SK-N-SH (cell line): ENCODE results near the gene FNDC3B. TPM values are rescaled to one million over a fixed set of nuclear protein-coding genes. Genes with fewer than 3 reads are reported as not detected.
"Not testable (repeated sequence)": the region's sequence is repeated elsewhere in the genome, so short reads cannot be mapped to it uniquely, and the experiment has no call there.

Experiments
- CTCF ChIA-PET: fragments of 300-600, 350-600 bp; formaldehyde crosslinking; extraction: SDS; loops from one replicate; lab custom pipeline; 2021; lab: Yijun Ruan, JAX
- POLR2A ChIA-PET: fragments of 350-600 bp; sonication (Branson Sonifier 250); formaldehyde crosslinking; extraction: SDS; loops from one replicate; lab custom pipeline; 2020; ENCODE audit warnings: antibody characterized with exemption, inconsistent platforms; lab: Yijun Ruan, JAX
- DNase-seq: peaks from one replicate; pipeline ENCODE4 v3.0.0; 2012
- H2AFZ ChIP-seq: fragments of 200-600 bp; sonication (generic); 2 replicates; pipeline ENCODE4 v1.8.1; 2016; ENCODE audit warnings: antibody characterized with exemption, mild to moderate bottlenecking, low read depth
- H3F3A ChIP-seq: fragments of 200-600 bp; sonication (generic); replicated peaks from 2 replicates; pipeline ENCODE3; 2016; ENCODE audit warnings: antibody characterized with exemption, mild to moderate bottlenecking; ENCODE audit not compliant: insufficient read depth
- H3K27ac ChIP-seq, 2 experiments: fragments of 200-500 bp in 1 of 2; fragments of 200-600 bp in 1 of 2; sonication (Bioruptor generic) in 1 of 2; sonication (generic), shearing (Covaris generic) in 1 of 2; 2 replicates each; pipeline versions ENCODE4 v1.5.1 to v1.6.1; 2014 to 2016; ENCODE audit warnings: low read depth in 2 of 2, inconsistent platforms in 1 of 2, low read length in 1 of 2, mild to moderate bottlenecking in 1 of 2, mixed read lengths in 1 of 2
- H3K27me3 ChIP-seq: fragments of 200-600 bp; sonication (generic), shearing (Covaris generic); 2 replicates; pipeline ENCODE4 v1.6.1; 2016; ENCODE audit warnings: mixed run types; ENCODE audit not compliant: insufficient read depth
- H3K36me3 ChIP-seq, 2 experiments: fragments of 200-500 bp in 1 of 2; fragments of 200-600 bp in 1 of 2; sonication (Bioruptor generic) in 1 of 2; sonication (generic) in 1 of 2; replicated peaks in 1 of 2; 2 replicates each; pipeline versions ENCODE3 to v1.5.1; 2014 to 2016; ENCODE audit warnings: low read length in 1 of 2, mild to moderate bottlenecking in 1 of 2; ENCODE audit not compliant: insufficient read depth in 2 of 2, control insufficient read depth in 1 of 2
- H3K4me1 ChIP-seq, 2 experiments: fragments of 200-500 bp in 1 of 2; fragments of 200-600 bp in 1 of 2; sonication (Bioruptor generic) in 1 of 2; sonication (generic), shearing (Covaris generic) in 1 of 2; 2 replicates each; pipeline versions ENCODE4 v1.5.1 to v1.6.1; 2014 to 2016; ENCODE audit warnings: low read depth in 1 of 2, low read length in 1 of 2, mixed run types in 1 of 2; ENCODE audit not compliant: insufficient read depth in 2 of 2, control insufficient read depth in 1 of 2
- H3K4me2 ChIP-seq: fragments of 200-600 bp; sonication (generic), shearing (Covaris generic); 2 replicates; pipeline ENCODE4 v1.6.1; 2017; ENCODE audit warnings: mixed run types
- H3K4me3 ChIP-seq, 2 experiments: fragments of 200-500 bp in 1 of 2; fragments of 200-600 bp in 1 of 2; sonication (Bioruptor generic) in 1 of 2; sonication (generic), shearing (Covaris generic) in 1 of 2; 2 replicates each; pipeline versions ENCODE4 v1.5.1 to v1.8.1; 2014 to 2016; ENCODE audit warnings: low read depth in 2 of 2, inconsistent platforms in 1 of 2, low read length in 1 of 2, mild to moderate bottlenecking in 1 of 2, mixed read lengths in 1 of 2, moderate library complexity in 1 of 2
- H3K79me2 ChIP-seq: fragments of 200-600 bp; sonication (generic); 2 replicates; pipeline ENCODE4 v1.8.1; 2017; ENCODE audit warnings: mild to moderate bottlenecking; ENCODE audit not compliant: insufficient read depth
- H3K9ac ChIP-seq: fragments of 200-600 bp; sonication (generic); 2 replicates; pipeline ENCODE4 v1.6.1; 2017; ENCODE audit warnings: mixed run types
- H3K9me2 ChIP-seq: fragments of 200-600 bp; sonication (generic); 2 replicates; pipeline ENCODE4 v1.6.1; 2017; ENCODE audit warnings: mixed run types
- H3K9me3 ChIP-seq: fragments of 200-600 bp; sonication (generic); 2 replicates; pipeline ENCODE4 v1.6.1; 2017; ENCODE audit warnings: mixed run types, mild to moderate bottlenecking, moderate library complexity
- H4K20me1 ChIP-seq: fragments of 200-600 bp; sonication (generic); 2 replicates; pipeline ENCODE4 v1.6.1; 2017; ENCODE audit warnings: mild to moderate bottlenecking, mixed run types; ENCODE audit not compliant: insufficient read depth
- CHD2 ChIP-seq: fragments of 150-350 bp; IDR thresholded peaks from 2 replicates; pipeline ENCODE4 v1.6.1; 2018; ENCODE audit warnings: low read length; ENCODE audit not compliant: partially characterized antibody
- ELF1 ChIP-seq: IDR thresholded peaks from 2 replicates; pipeline ENCODE4 v1.4.0; 2012
- EP300 ChIP-seq, 2 experiments: IDR thresholded peaks; 2 replicates each; pipeline versions ENCODE4 v1.4.0 to v1.6.1; 2012; ENCODE audit warnings: borderline replicate concordance in 1 of 2, low read depth in 1 of 2, low read length in 1 of 2
- FOSL2 ChIP-seq: IDR thresholded peaks from 2 replicates; pipeline ENCODE4 v1.4.0; 2012; ENCODE audit warnings: low read depth, mild to moderate bottlenecking, moderate library complexity, borderline replicate concordance
- FOXJ3 ChIP-seq: sonication (generic); formaldehyde crosslinking; IDR thresholded peaks from 2 replicates; pipeline ENCODE4 v1.5.1; 2020; ENCODE audit warnings: mild to moderate bottlenecking, missing genetic modification reagents
- FOXM1 ChIP-seq: IDR thresholded peaks from 2 replicates; pipeline ENCODE4 v1.4.0; 2012; ENCODE audit warnings: low read depth, mild to moderate bottlenecking
- GABPA ChIP-seq: IDR thresholded peaks from 2 replicates; pipeline ENCODE4 v1.4.0; 2012; ENCODE audit warnings: low read depth, mild to moderate bottlenecking
- GATA2 ChIP-seq: sonication (generic); formaldehyde crosslinking; IDR thresholded peaks from 2 replicates; pipeline ENCODE4 v1.5.0; 2020; ENCODE audit warnings: mild to moderate bottlenecking, missing genetic modification reagents
- JUND ChIP-seq: IDR thresholded peaks from 2 replicates; pipeline ENCODE4 v1.4.0; 2012
- MEF2A ChIP-seq: IDR thresholded peaks from 2 replicates; pipeline ENCODE4 v1.4.0; 2012; ENCODE audit warnings: low read depth, borderline replicate concordance
- NRF1 ChIP-seq: IDR thresholded peaks from 2 replicates; pipeline ENCODE4 v1.6.1; 2012; ENCODE audit warnings: low read depth, mild to moderate bottlenecking, low read length
- RAD21 ChIP-seq: IDR thresholded peaks from 2 replicates; pipeline ENCODE4 v1.6.1; 2012; ENCODE audit warnings: mild to moderate bottlenecking, low read length
- RCOR1 ChIP-seq: fragments of 150-350 bp; IDR thresholded peaks from 2 replicates; pipeline ENCODE4 v1.6.1; 2017; ENCODE audit warnings: antibody characterized with exemption, low read length
- RFX5 ChIP-seq: IDR thresholded peaks from 2 replicates; pipeline ENCODE4 v1.6.1; 2012; ENCODE audit warnings: mild to moderate bottlenecking, improper control_type of control experiment, low read length
- SIN3A ChIP-seq: IDR thresholded peaks from 2 replicates; pipeline ENCODE4 v1.6.1; 2012; ENCODE audit warnings: low read depth, mild to moderate bottlenecking, low read length, moderate library complexity, borderline replicate concordance
- TAF1 ChIP-seq: IDR thresholded peaks from 2 replicates; pipeline ENCODE4 v1.6.1; 2012; ENCODE audit warnings: low read depth, mild to moderate bottlenecking, low read length, moderate library complexity, borderline replicate concordance
- YY1 ChIP-seq: IDR thresholded peaks from 2 replicates; pipeline ENCODE4 v1.4.0; 2012; ENCODE audit warnings: low read depth, mild to moderate bottlenecking
- WGBS: methylation state at CpG from one replicate; pipeline ENCODE4 v1.1.6; 2017; ENCODE audit warnings: low lambda C conversion rate; 5-methylcytosine and 5-hydroxymethylcytosine counted together
- polyA plus RNA-seq, 3 experiments: library from polyadenylated mRNA; depleted of rRNA; stranded (reverse); fragments of >200 nt; gene quantifications; 2 replicates each; pipeline ENCODE4 v1.2.3, GENCODE V29; 2012
- TF ChIP-seq, protein P1 (sequence below): fragments of 150-350 bp; IDR thresholded peaks from 2 replicates; pipeline ENCODE4 v1.6.1; 2017; ENCODE audit warnings: antibody characterized with exemption, low read length, low read depth, borderline replicate concordance
- TF ChIP-seq, protein P2 (sequence below): fragments of 150-350 bp; IDR thresholded peaks from 2 replicates; pipeline ENCODE4 v1.6.1; 2016; ENCODE audit warnings: mild to moderate bottlenecking, low read depth, low read length
- TF ChIP-seq, protein P3 (sequence below): fragments of 200-600 bp; sonication (generic); IDR thresholded peaks from 2 replicates; pipeline ENCODE4 v1.6.1; 2017; ENCODE audit warnings: antibody characterized with exemption, mild to moderate bottlenecking, moderate library complexity

FNDC3B gene
- polyA plus RNA-seq, 1 of the 3 experiments (the other 2 are of a cell fraction) = 10.4 TPM

DNA sequence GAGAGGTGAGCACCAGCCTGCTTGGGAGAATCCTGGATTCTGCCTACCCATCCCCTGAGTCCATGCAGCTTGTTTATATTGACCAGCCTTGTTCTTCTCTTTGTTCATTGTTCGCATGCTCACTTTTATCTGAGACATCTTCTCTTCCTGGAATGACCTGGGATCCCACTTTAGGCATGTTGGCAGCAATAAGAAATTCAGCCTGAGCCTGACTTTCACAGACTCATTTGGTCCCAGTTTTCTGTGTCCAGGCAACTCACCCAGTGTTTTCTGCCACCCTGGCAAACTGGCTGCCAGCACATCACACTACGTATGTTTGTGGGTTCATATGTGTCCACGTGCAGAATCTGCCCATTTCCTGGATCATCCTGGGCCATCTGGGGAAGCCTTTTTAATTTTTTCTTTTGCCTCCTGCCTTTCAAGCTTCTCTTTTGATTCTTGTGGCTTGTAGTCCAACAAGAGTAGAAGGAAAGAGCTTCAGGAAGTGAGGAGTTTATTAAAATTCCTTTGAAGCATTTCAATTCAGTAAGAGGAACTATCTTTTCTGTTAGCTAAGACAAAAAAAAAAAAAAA, 199.9 kb downstream of the FNDC3B start:
- POLR2A ChIA-PET = no interaction called here

DNA sequence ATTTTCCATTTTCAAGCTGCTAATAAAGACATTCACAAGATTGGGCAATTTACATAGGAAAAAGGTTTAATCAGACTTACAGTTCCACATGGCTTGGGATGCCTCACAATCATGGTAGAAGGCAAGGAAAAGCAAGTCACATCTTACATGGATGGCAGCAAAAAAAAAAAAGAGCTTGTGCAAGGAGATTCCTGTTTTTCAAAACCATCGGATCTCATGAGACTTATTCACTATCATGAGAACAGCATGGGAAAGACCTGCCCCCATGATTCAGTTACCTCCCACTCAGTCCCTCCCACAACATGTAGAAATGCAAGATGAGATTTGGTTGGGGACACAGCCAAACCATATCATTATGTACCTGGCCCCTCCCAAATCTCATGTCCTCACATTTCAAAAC, 202.0 kb downstream of the FNDC3B start:
- WGBS = 91% methylated on average over 1 of the region's 1 CpG
- Histone ChIP-seq H2AFZ (no peak overlapping the region), H3K9ac (no peak overlapping the region), H3K79me2 (peaks cover 82% of the 10 kb centered on the region), H3K27me3 (no peaks in the 10 kb centered on the region), H4K20me1 (peaks cover 16% of the 10 kb centered on the region), H3K27ac (no peak overlapping the region), H3K4me1 (peaks cover 8 to 11% of the 10 kb centered on the region in 2 experiments; a peak in 3 of 4 replicates), H3K36me3 (peaks cover 0 to 47% of the 10 kb centered on the region in 2 experiments), H3K9me2 (no peaks in the 10 kb centered on the region), H3F3A (peaks cover 23% of the 10 kb centered on the region), H3K4me3 (no peak overlapping the region), H3K9me3 (0 out of 2 replicates have a peak, but pooled peaks cover 5% of the 10 kb centered on the region), H3K4me2 (no peak overlapping the region)
- no peak for DNase-seq
- ChIA-PET POLR2A (no interaction called here), CTCF (no interaction called here)
- TF ChIP-seq RAD21 (no peak), EP300 (IDR thresholded peaks at IDR 0.05; ENCODE audit: borderline replicate concordance in 1 of 2, low read depth in 1 of 2, low read length in 1 of 2) (no peak), FOSL2 (no peak), MEF2A (no peak), JUND (no peak), CHD2 (no peak), RFX5 (no peak), FOXJ3 (CRISPR knock-in tag) (no peak), SIN3A (no peak), GATA2 (CRISPR knock-in tag) (no peak), YY1 (no peak), FOXM1 (no peak), ELF1 (no peak)
- TF ChIP-seq, protein P1, sequence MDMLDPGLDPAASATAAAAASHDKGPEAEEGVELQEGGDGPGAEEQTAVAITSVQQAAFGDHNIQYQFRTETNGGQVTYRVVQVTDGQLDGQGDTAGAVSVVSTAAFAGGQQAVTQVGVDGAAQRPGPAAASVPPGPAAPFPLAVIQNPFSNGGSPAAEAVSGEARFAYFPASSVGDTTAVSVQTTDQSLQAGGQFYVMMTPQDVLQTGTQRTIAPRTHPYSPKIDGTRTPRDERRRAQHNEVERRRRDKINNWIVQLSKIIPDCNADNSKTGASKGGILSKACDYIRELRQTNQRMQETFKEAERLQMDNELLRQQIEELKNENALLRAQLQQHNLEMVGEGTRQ = no peak
- TF ChIP-seq, protein P2, sequence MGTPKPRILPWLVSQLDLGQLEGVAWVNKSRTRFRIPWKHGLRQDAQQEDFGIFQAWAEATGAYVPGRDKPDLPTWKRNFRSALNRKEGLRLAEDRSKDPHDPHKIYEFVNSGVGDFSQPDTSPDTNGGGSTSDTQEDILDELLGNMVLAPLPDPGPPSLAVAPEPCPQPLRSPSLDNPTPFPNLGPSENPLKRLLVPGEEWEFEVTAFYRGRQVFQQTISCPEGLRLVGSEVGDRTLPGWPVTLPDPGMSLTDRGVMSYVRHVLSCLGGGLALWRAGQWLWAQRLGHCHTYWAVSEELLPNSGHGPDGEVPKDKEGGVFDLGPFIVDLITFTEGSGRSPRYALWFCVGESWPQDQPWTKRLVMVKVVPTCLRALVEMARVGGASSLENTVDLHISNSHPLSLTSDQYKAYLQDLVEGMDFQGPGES = no peak
- TF ChIP-seq, protein P3, sequence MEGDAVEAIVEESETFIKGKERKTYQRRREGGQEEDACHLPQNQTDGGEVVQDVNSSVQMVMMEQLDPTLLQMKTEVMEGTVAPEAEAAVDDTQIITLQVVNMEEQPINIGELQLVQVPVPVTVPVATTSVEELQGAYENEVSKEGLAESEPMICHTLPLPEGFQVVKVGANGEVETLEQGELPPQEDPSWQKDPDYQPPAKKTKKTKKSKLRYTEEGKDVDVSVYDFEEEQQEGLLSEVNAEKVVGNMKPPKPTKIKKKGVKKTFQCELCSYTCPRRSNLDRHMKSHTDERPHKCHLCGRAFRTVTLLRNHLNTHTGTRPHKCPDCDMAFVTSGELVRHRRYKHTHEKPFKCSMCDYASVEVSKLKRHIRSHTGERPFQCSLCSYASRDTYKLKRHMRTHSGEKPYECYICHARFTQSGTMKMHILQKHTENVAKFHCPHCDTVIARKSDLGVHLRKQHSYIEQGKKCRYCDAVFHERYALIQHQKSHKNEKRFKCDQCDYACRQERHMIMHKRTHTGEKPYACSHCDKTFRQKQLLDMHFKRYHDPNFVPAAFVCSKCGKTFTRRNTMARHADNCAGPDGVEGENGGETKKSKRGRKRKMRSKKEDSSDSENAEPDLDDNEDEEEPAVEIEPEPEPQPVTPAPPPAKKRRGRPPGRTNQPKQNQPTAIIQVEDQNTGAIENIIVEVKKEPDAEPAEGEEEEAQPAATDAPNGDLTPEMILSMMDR = no peak

More for the DNA sequence above, 199.9 kb downstream of the FNDC3B start:
- TF ChIP-seq, protein P1 = no peak
- TF ChIP-seq FOXJ3 (CRISPR knock-in tag) = no peak
- TF ChIP-seq TAF1 = no peak
- TF ChIP-seq RCOR1 = no peak
- TF ChIP-seq GABPA = no peak
- TF ChIP-seq NRF1 = no peak
- TF ChIP-seq FOXM1 = no peak
- DNase-seq = no peak
- no peak overlapping the region for H3K4me3 ChIP-seq
- H3K9ac ChIP-seq = no peak overlapping the region
- no peaks in the 10 kb centered on the region for H3K27me3 ChIP-seq
- H3K4me2 ChIP-seq = no peak overlapping the region
- peaks cover 0 to 54% of the 10 kb centered on the region in 2 experiments for H3K36me3 ChIP-seq
- peaks cover 14% of the 10 kb centered on the region for H4K20me1 ChIP-seq
- H2AFZ ChIP-seq = no peak overlapping the region
- H3K9me2 ChIP-seq = no peaks in the 10 kb centered on the region
- CTCF ChIA-PET = no interaction called here
- 0 out of 2 replicates have a peak, but pooled peaks cover 5% of the 10 kb centered on the region for H3K9me3 ChIP-seq
- H3K4me1 ChIP-seq = peaks cover 2 to 6% of the 10 kb centered on the region in 2 experiments; a peak in 2 of 4 replicates
- WGBS = 95% methylated on average over 3 of the region's 3 CpGs
- H3K79me2 ChIP-seq = peaks cover 85% of the 10 kb centered on the region
- peaks cover 18% of the 10 kb centered on the region for H3F3A ChIP-seq
- no peak overlapping the region for H3K27ac ChIP-seq

DNA sequence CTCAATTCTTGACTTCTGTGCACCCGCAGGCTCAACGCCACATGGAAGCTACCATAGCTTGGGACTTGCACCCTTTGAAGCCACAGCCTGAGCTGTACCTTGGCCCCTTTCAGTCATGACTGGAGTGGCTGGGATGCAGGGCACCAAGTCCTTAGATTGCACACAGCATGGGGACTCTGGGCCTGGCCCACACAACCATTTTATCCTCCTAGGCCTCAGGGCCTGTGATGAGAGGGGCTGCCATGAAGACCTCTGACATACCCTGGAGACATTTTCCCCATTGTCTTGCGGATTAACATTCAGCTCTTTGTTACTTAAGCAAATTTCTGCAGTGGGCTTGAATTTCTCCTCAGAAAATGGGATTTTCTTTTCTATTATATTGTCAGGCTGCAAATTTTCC, 203.1 kb downstream of the FNDC3B start:
- WGBS = 100% methylated on average over 3 of the region's 3 CpGs
- CTCF ChIA-PET, H3K4me2 ChIP-seq, H3K4me3 ChIP-seq, POLR2A ChIA-PET, H3K27ac ChIP-seq, H3K27me3 ChIP-seq, H3K9ac ChIP-seq, H3K9me3 ChIP-seq, H2AFZ ChIP-seq, DNase-seq, H3K9me2 ChIP-seq: not testable (repeated sequence)
- H3K79me2 ChIP-seq = peaks cover 82% of the 10 kb centered on the region
- H3F3A ChIP-seq = peaks cover 22% of the 10 kb centered on the region
- H4K20me1 ChIP-seq = peaks cover 17% of the 10 kb centered on the region
- H3K4me1 ChIP-seq = peaks cover 10 to 11% of the 10 kb centered on the region in 2 experiments; a peak in 3 of 4 replicates
- H3K36me3 ChIP-seq = peaks cover 2 to 44% of the 10 kb centered on the region in 2 experiments
